Measurements from ENCODE around the gene SAMSN1. TPM values are rescaled to one million over a fixed set of nuclear protein-coding genes. Genes with fewer than 3 reads are reported as not detected.
"Not testable (repeated sequence)": the region's sequence is repeated elsewhere in the genome, so short reads cannot be mapped to it uniquely, and the experiment has no call there.

The SAMSN1 gene
- polyA plus RNA-seq, 1 donor from 2014 or later = 24.6 TPM

- H3K4me1 Mint-ChIP-seq = peaks cover 35 to 51% (median 38%) of the 10 kb centered on the region in 3 donors
- H3K4me3 Mint-ChIP-seq = no peak overlapping the region
- H3K9me3 Mint-ChIP-seq = no peaks in the 10 kb centered on the region
- H3K27ac Mint-ChIP-seq = no peak overlapping the region
- no peaks in the 10 kb centered on the region for H3K27me3 Mint-ChIP-seq
- no peaks in the 10 kb centered on the region for H3K36me3 Mint-ChIP-seq
Measured at GRCh38 chr21:14551741-14552140, 5.6 kb upstream of the SAMSN1 start.

- H3K36me3 Mint-ChIP-seq = no peaks in the 10 kb centered on the region
- H3K4me3 Mint-ChIP-seq = no peak overlapping the region
- H3K27ac Mint-ChIP-seq = peak overlapping the region in 1 of 3 donors; percentile 60
- peaks cover 23 to 42% (median 32%) of the 10 kb centered on the region in 3 donors for H3K4me1 Mint-ChIP-seq
- H3K9me3 Mint-ChIP-seq = no peaks in the 10 kb centered on the region
- H3K27me3 Mint-ChIP-seq = no peaks in the 10 kb centered on the region
Measured at GRCh38 chr21:14550135-14550534, 4.0 kb upstream of the SAMSN1 start.

GRCh38 chr21:14548779-14549178 is 2.7 kb upstream of the SAMSN1 start:
- Mint-ChIP-seq H3K36me3 (no peaks in the 10 kb centered on the region), H3K27me3 (no peaks in the 10 kb centered on the region), H3K4me3 (no peak overlapping the region), H3K9me3 (no peaks in the 10 kb centered on the region), H3K27ac (no peak overlapping the region), H3K4me1 (peaks cover 16 to 38% (median 35%) of the 10 kb centered on the region in 3 donors)

- peaks cover 16 to 38% (median 38%) of the 10 kb centered on the region in 3 donors for H3K4me1 Mint-ChIP-seq
- peak overlapping the region in 2 of 4 donors; percentile 33 to 50 for H3K4me3 Mint-ChIP-seq
- H3K27ac Mint-ChIP-seq = peak overlapping the region in 1 of 3 donors; percentile 39
- no peaks in the 10 kb centered on the region for H3K9me3 Mint-ChIP-seq
- no peaks in the 10 kb centered on the region for H3K27me3 Mint-ChIP-seq
- no peaks in the 10 kb centered on the region for H3K36me3 Mint-ChIP-seq
Measured at GRCh38 chr21:14547834-14548513, 1.9 kb upstream of the SAMSN1 start.

GRCh38 chr21:14546719-14547118 is 604 bp upstream of the SAMSN1 start:
- peak overlapping the region in 1 of 3 donors; percentile 74 for H3K27ac Mint-ChIP-seq
- peak overlapping the region in 2 of 4 donors; percentile 58 to 70 for H3K4me3 Mint-ChIP-seq
- not testable (repeated sequence) for H3K9me3 Mint-ChIP-seq, H3K27me3 Mint-ChIP-seq, H3K36me3 Mint-ChIP-seq
- peaks cover 21 to 48% (median 43%) of the 10 kb centered on the region in 3 donors for H3K4me1 Mint-ChIP-seq

GRCh38 chr21:14543983-14544382 is 2.1 kb downstream of the SAMSN1 start:
- Mint-ChIP-seq H3K4me3 (peak overlapping the region; percentile 82 to 97 (median 90)), H3K27ac (peak overlapping the region; percentile 72 to 98 (median 75)), H3K4me1 (peaks cover 22 to 46% (median 43%) of the 10 kb centered on the region in 3 donors), H3K36me3 (peaks cover 5% of the 10 kb centered on the region), H3K9me3 (no peaks in the 10 kb centered on the region), H3K27me3 (no peaks in the 10 kb centered on the region)

GRCh38 chr21:14542638-14543037 is 3.5 kb downstream of the SAMSN1 start:
- Mint-ChIP-seq H3K9me3 (no peaks in the 10 kb centered on the region), H3K36me3 (peaks cover 5% of the 10 kb centered on the region), H3K27me3 (no peaks in the 10 kb centered on the region), H3K4me3 (peak overlapping the region; percentile 47 to 92 (median 82)), H3K4me1 (peaks cover 30 to 50% (median 38%) of the 10 kb centered on the region in 3 donors), H3K27ac (peak overlapping the region; percentile 37 to 82 (median 67))

- Mint-ChIP-seq H3K4me3 (peak overlapping the region; percentile 80 to 95 (median 88)), H3K4me1 (peaks cover 34 to 49% (median 42%) of the 10 kb centered on the region in 3 donors), H3K9me3 (peaks cover 2 to 3% (median 2%) of the 10 kb centered on the region in 3 donors)
Measured at GRCh38 chr21:14541841-14542490, 4.1 kb downstream of the SAMSN1 start.

GRCh38 chr21:14538483-14538882 is 7.6 kb downstream of the SAMSN1 start:
- peaks cover 2 to 5% (median 3%) of the 10 kb centered on the region in 3 donors for H3K9me3 Mint-ChIP-seq
- peaks cover 43 to 66% (median 58%) of the 10 kb centered on the region in 3 donors for H3K4me1 Mint-ChIP-seq
- peak overlapping the region in 2 of 3 donors; percentile 63 to 87 for H3K27ac Mint-ChIP-seq
- peaks cover 16% of the 10 kb centered on the region for H3K36me3 Mint-ChIP-seq
- H3K4me3 Mint-ChIP-seq = peak overlapping the region in 2 of 4 donors; percentile 58 to 86
- H3K27me3 Mint-ChIP-seq = no peaks in the 10 kb centered on the region

More at GRCh38 chr21:14541841-14542490, 4.1 kb downstream of the SAMSN1 start:
- Mint-ChIP-seq H3K27me3 (no peaks in the 10 kb centered on the region), H3K36me3 (peaks cover 10% of the 10 kb centered on the region), H3K27ac (peak overlapping the region; percentile 64 to 82 (median 68))

GRCh38 chr21:14536929-14537328 is 9.2 kb downstream of the SAMSN1 start:
- peaks cover 46 to 64% (median 62%) of the 10 kb centered on the region in 3 donors for H3K4me1 Mint-ChIP-seq
- H3K36me3 Mint-ChIP-seq = peaks cover 16% of the 10 kb centered on the region
- peaks cover 2 to 5% (median 3%) of the 10 kb centered on the region in 3 donors for H3K9me3 Mint-ChIP-seq
- no peaks in the 10 kb centered on the region for H3K27me3 Mint-ChIP-seq
- peak overlapping the region; percentile 19 to 98 (median 86) for H3K27ac Mint-ChIP-seq
- H3K4me3 Mint-ChIP-seq = peak overlapping the region in 2 of 4 donors; percentile 13 to 53

- H3K27ac Mint-ChIP-seq = peak overlapping the region; percentile 98 to 99 (median 99)
- H3K9me3 Mint-ChIP-seq = peaks cover 2 to 5% (median 3%) of the 10 kb centered on the region in 3 donors
- peaks cover 15% of the 10 kb centered on the region for H3K36me3 Mint-ChIP-seq
- peak overlapping the region in 1 of 4 donors; percentile 93 for H3K4me3 Mint-ChIP-seq
- no peaks in the 10 kb centered on the region for H3K27me3 Mint-ChIP-seq
- peaks cover 44 to 65% (median 58%) of the 10 kb centered on the region in 3 donors for H3K4me1 Mint-ChIP-seq
Measured at GRCh38 chr21:14535702-14536101, 10.4 kb downstream of the SAMSN1 start.

- Mint-ChIP-seq H3K27ac (peak overlapping the region; percentile 98 to 99 (median 99)), H3K27me3 (no peaks in the 10 kb centered on the region), H3K36me3 (peaks cover 11% of the 10 kb centered on the region), H3K4me1 (peaks cover 42 to 63% (median 58%) of the 10 kb centered on the region in 3 donors), H3K9me3 (peaks cover 2 to 5% (median 3%) of the 10 kb centered on the region in 3 donors), H3K4me3 (peak overlapping the region; percentile 84 to 94 (median 92))
Measured at GRCh38 chr21:14533499-14534428, 12.4 kb downstream of the SAMSN1 start.

GRCh38 chr21:14531757-14532316 is 14.3 kb downstream of the SAMSN1 start:
- Mint-ChIP-seq H3K9me3 (peaks cover 0 to under 1% (median 0%) of the 10 kb centered on the region in 3 donors), H3K4me3 (peak overlapping the region in 3 of 4 donors; percentile 55 to 80 (median 60)), H3K4me1 (peaks cover 53 to 64% (median 64%) of the 10 kb centered on the region in 3 donors)

GRCh38 chr21:14530592-14530991 is 15.5 kb downstream of the SAMSN1 start:
- Mint-ChIP-seq H3K27ac (peak overlapping the region in 2 of 3 donors; percentile 28 to 33), H3K36me3 (peaks cover 2% of the 10 kb centered on the region), H3K4me3 (peak overlapping the region in 2 of 4 donors; percentile 16 to 71), H3K9me3 (no peaks in the 10 kb centered on the region), H3K27me3 (no peaks in the 10 kb centered on the region), H3K4me1 (peaks cover 59 to 64% (median 63%) of the 10 kb centered on the region in 3 donors)

More at GRCh38 chr21:14531757-14532316, 14.3 kb downstream of the SAMSN1 start:
- H3K27ac Mint-ChIP-seq = peak overlapping the region; percentile 80 to 85 (median 81)
- H3K36me3 Mint-ChIP-seq = peaks cover 6% of the 10 kb centered on the region
- H3K27me3 Mint-ChIP-seq = no peaks in the 10 kb centered on the region
